HepG2 (cell line): ENCODE measurements around the gene ZBTB18. TPM values are rescaled to one million over a fixed set of nuclear protein-coding genes. Genes with fewer than 3 reads are reported as not detected.

Experiments used
- ATAC-seq: fragments of 200-7000 bp; cut with Tn5 transposase; 3 replicates; pipeline ENCODE4 v1.9.1; 2020; ENCODE audit warnings: mild to moderate bottlenecking, moderate library complexity
- BruUV-seq: library from RNA; stranded (reverse); fragments of 400-500 nt; replicated peaks from 2 replicates; lab custom pipeline; 2021; lab: Mats Ljungman, UMichigan
- CTCF ChIA-PET: fragments of 300-600 bp; formaldehyde crosslinking; extraction: SDS; loops from one replicate; lab custom pipeline; 2021; ENCODE audit warnings: low total read pairs, inconsistent platforms, low intra/inter-chr PET ratio; lab: Yijun Ruan, JAX
- POLR2A ChIA-PET: fragments of 350-600 bp; sonication (Branson Sonifier 250); formaldehyde crosslinking; loops from one replicate; lab custom pipeline; 2020; ENCODE audit warnings: antibody characterized with exemption, inconsistent platforms; lab: Yijun Ruan, JAX
- DNase-seq: peaks from one replicate; pipeline ENCODE4 v3.0.0-alpha.2; 2015; ENCODE audit warnings: low spot score
- FAIRE-seq: peaks from 3 replicates; lab custom pipeline; 2011; peaks lifted over from hg19 to GRCh38; lab: Jason Lieb, UNC
- H2AFZ ChIP-seq: one replicate; pipeline ENCODE4 v1.6.1; 2011; ENCODE audit warnings: low read length, inconsistent platforms
- H3K27ac ChIP-seq: fragments of 300-600 bp; 3 replicates; pipeline ENCODE4 v1.8.0; 2011; ENCODE audit warnings: mixed run types, mild to moderate bottlenecking, mixed read lengths, low read length, inconsistent platforms; ENCODE audit not compliant: insufficient read depth; ENCODE audit errors: extremely low read length
- H3K27me3 ChIP-seq, 2 experiments: fragments of 200-600 bp in 1 of 2; 2 replicates in 1 of 2; 3 replicates in 1 of 2; pipeline versions ENCODE4 v1.6.0 to v1.8.0; 2011; ENCODE audit warnings: low read length in 2 of 2, mild to moderate bottlenecking in 2 of 2, moderate library complexity in 2 of 2, inconsistent platforms in 1 of 2; ENCODE audit not compliant: insufficient read depth in 2 of 2, control insufficient read depth in 1 of 2
- H3K36me3 ChIP-seq, 2 experiments: fragments of 200-600 bp in 1 of 2; replicated peaks in 1 of 2; 2 replicates in 1 of 2; 3 replicates in 1 of 2; pipeline versions ENCODE4 v1.5.1 to v1.8.0; 2011; ENCODE audit warnings: low read length in 2 of 2, inconsistent platforms in 1 of 2; ENCODE audit not compliant: insufficient read depth in 2 of 2, control insufficient read depth in 1 of 2
- H3K4me1 ChIP-seq: 2 replicates; pipeline ENCODE4 v1.5.1; 2012; ENCODE audit warnings: low read length, inconsistent platforms; ENCODE audit not compliant: insufficient read depth
- H3K4me2 ChIP-seq: 2 replicates; pipeline ENCODE4 v1.6.0; 2011; ENCODE audit warnings: low read depth, low read length, inconsistent platforms
- H3K4me3 ChIP-seq, 3 experiments: fragments of 200-600 bp in 1 of 3; sonication (generic), shearing (Covaris generic) in 1 of 3; replicated peaks in 1 of 3; 2 replicates each; pipeline ENCODE4 v1.5.1; 2011 to 2016; ENCODE audit warnings: low read length in 3 of 3, inconsistent platforms in 2 of 3, low read depth in 2 of 3, mild to moderate bottlenecking in 2 of 3, control low read depth in 1 of 3, mixed read lengths in 1 of 3; ENCODE audit not compliant: insufficient read depth in 1 of 3
- H3K79me2 ChIP-seq: one replicate; pipeline ENCODE4 v1.6.1; 2011; ENCODE audit warnings: low read length, inconsistent platforms; ENCODE audit not compliant: insufficient read depth
- H3K9ac ChIP-seq: 2 replicates; pipeline ENCODE4 v1.6.0; 2011; ENCODE audit warnings: mild to moderate bottlenecking, low read depth, low read length, inconsistent platforms; ENCODE audit not compliant: insufficient read depth
- H3K9me3 ChIP-seq: 2 replicates; pipeline ENCODE4 v1.5.1; 2012; ENCODE audit warnings: mild to moderate bottlenecking, low read length
- H4K20me1 ChIP-seq: 2 replicates; pipeline ENCODE4 v1.6.0; 2011; ENCODE audit warnings: inconsistent platforms, mild to moderate bottlenecking, low read length, moderate library complexity; ENCODE audit not compliant: insufficient read depth
- ATF7 ChIP-seq, 2 experiments: fragments of 450-650 bp in 1 of 2; sonication (generic) in 1 of 2; formaldehyde crosslinking in 1 of 2; IDR thresholded peaks; 2 replicates each; pipeline versions ENCODE4 v1.4.0 to v1.6.1; 2016 to 2020; ENCODE audit warnings: antibody characterized with exemption in 1 of 2, mild to moderate bottlenecking in 1 of 2, missing genetic modification reagents in 1 of 2
- CREB1 ChIP-seq, 2 experiments: fragments of 450-650 bp in 1 of 2; IDR thresholded peaks; 2 replicates each; pipeline ENCODE4 v1.6.1; 2016 to 2017; ENCODE audit warnings: control low read depth in 1 of 2, mild to moderate bottlenecking in 1 of 2, missing compliant biosample characterization in 1 of 2, missing genetic modification characterization in 1 of 2
- ELF3 ChIP-seq: IDR thresholded peaks from 2 replicates; pipeline ENCODE4 v1.6.1; 2016; ENCODE audit warnings: missing genetic modification reagents, missing compliant biosample characterization
- FOXK2 ChIP-seq: fragments of 450-650 bp; IDR thresholded peaks from 2 replicates; pipeline ENCODE4 v1.6.1; 2016
- FOXP1 ChIP-seq, 2 experiments: fragments of 450-650 bp in 1 of 2; IDR thresholded peaks; 2 replicates each; pipeline ENCODE4 v1.6.1; 2017 to 2018; ENCODE audit warnings: antibody characterized with exemption in 1 of 2
- MTERF4 ChIP-seq: sonication (generic); formaldehyde crosslinking; IDR thresholded peaks from 2 replicates; pipeline ENCODE4 v1.8.0; 2023; ENCODE audit warnings: mild to moderate bottlenecking, missing genetic modification reagents
- MXD4 ChIP-seq: IDR thresholded peaks from 2 replicates; pipeline ENCODE4 v1.6.1; 2016; ENCODE audit warnings: mild to moderate bottlenecking, missing biosample characterization, missing genetic modification reagents
- PPARG ChIP-seq: conservative IDR thresholded peaks from 2 replicates; pipeline ENCODE4 v1.6.1; 2016; ENCODE audit warnings: missing biosample characterization, missing genetic modification reagents
- RAD51 ChIP-seq: fragments of 450-650 bp; IDR thresholded peaks from 2 replicates; pipeline ENCODE4 v1.6.1; 2016; ENCODE audit warnings: borderline replicate concordance
- ZBTB10 ChIP-seq: sonication (generic); formaldehyde crosslinking; IDR thresholded peaks from 2 replicates; pipeline ENCODE4 v1.4.0; 2020; ENCODE audit warnings: missing genetic modification reagents, borderline replicate concordance
- ZNF382 ChIP-seq: sonication (generic); formaldehyde crosslinking; IDR thresholded peaks from 2 replicates; pipeline ENCODE4 v1.5.0; 2020; ENCODE audit warnings: missing genetic modification reagents, mild to moderate bottlenecking, borderline replicate concordance
- ZNF850 ChIP-seq: sonication (generic); formaldehyde crosslinking; conservative IDR thresholded peaks from 2 replicates; pipeline ENCODE4 v1.9.0; 2021; ENCODE audit warnings: mild to moderate bottlenecking, missing genetic modification reagents
- WGBS: methylation state at CpG from one replicate; pipeline ENCODE4 v1.1.6; 2017; ENCODE audit warnings: low lambda C conversion rate; 5-methylcytosine and 5-hydroxymethylcytosine counted together
- in situ Hi-C: cut with HindIII; loops from 2 replicates; pipeline ENCODE4 v1.10.0; 2017; ENCODE audit warnings: low pct_unique_long_range_greater_than_20kb; ENCODE audit not compliant: extremely low pct_ligation_motif_present
- intact Hi-C: fragments of 100-400 bp; cut with micrococcal nuclease; formaldehyde crosslinking; loops from one replicate; pipeline ENCODE4 v1.10.0; 2022; ENCODE audit not compliant: unreplicated experiment
- polyA plus RNA-seq, 8 experiments: library from polyadenylated mRNA; depleted of rRNA in 3 of 8; stranded (reverse) in 7 of 8; unstranded in 1 of 8; fragments of >200 nt; fragmentation: Illumina TruSeq in 4 of 8; extraction: Trizol in 4 of 8; gene quantifications; 2 replicates each; pipeline versions ENCODE4 v1.2.1 to v1.2.3, GENCODE V29; 2011 to 2016; ENCODE audit warnings: low read depth in 4 of 8, missing spikeins in 1 of 8, mixed read lengths in 1 of 8; ENCODE audit not compliant: insufficient read depth in 1 of 8
- total RNA-seq, 5 experiments: library from RNA; depleted of rRNA; stranded (reverse); fragments of >200 nt; fragmentation: Illumina TruSeq; extraction: Trizol; gene quantifications; 2 replicates each; pipeline ENCODE4 v1.2.3, GENCODE V29; 2016; ENCODE audit warnings: low read depth in 1 of 5

The ZBTB18 gene
- total and polyA plus RNA-seq, 2 of the 13 experiments (the other 11 are each of a cell fraction or from before 2014, with no cell fraction given), result 3.1 to 4.3 TPM

GRCh38 chr1:244005455-244005854, 45.6 kb upstream of the ZBTB18 start:
- CTCF ChIA-PET, result no interaction called here
- Histone ChIP-seq H3K4me1 (no peaks in the 10 kb centered on the region), H3K79me2 (no peaks in the 10 kb centered on the region), H3K27ac (no peak overlapping the region), H2AFZ (no peak overlapping the region)
- WGBS, result 3% methylated on average over 3 of the region's 3 CpGs
- intact Hi-C loops, result no loop called here
- BruUV-seq, result no TSS peak
- POLR2A ChIA-PET, result no interaction called here
- TF ChIP-seq FOXP1 (IDR thresholded peaks at IDR 0.05), result no peak
- no peak for TF ChIP-seq FOXP1 (CRISPR knock-in tag; IDR thresholded peaks at IDR 0.05)
- TF ChIP-seq MXD4 (CRISPR knock-in tag), result no peak
- TF ChIP-seq ZNF382 (CRISPR knock-in tag), result no peak
- peak; percentile 61 for TF ChIP-seq RAD51
- TF ChIP-seq FOXK2, result no peak
- TF ChIP-seq ZNF850 (CRISPR knock-in tag), result no peak
- TF ChIP-seq, all 625 proteins: peak for 1
- ATAC-seq, result no peak
- DNase-seq, result no peak
- Histone ChIP-seq H3K27me3 (peaks cover 0 to 17% of the 10 kb centered on the region in 2 experiments; a peak in 4 of 5 replicates), H3K9ac (no peak overlapping the region), H3K9me3 (no peaks in the 10 kb centered on the region), H3K36me3 (no peaks in the 10 kb centered on the region), H3K4me3 (no peak overlapping the region), H3K4me2 (no peak overlapping the region), H4K20me1 (no peaks in the 10 kb centered on the region)
- in situ Hi-C loops, result no loop called here
- FAIRE-seq, result no peak

- Histone ChIP-seq H4K20me1 (no peaks in the 10 kb centered on the region), H3K27me3 (peaks cover 0 to 18% of the 10 kb centered on the region in 2 experiments; a peak in 4 of 5 replicates), H3K27ac (no peak overlapping the region), H2AFZ (no peak overlapping the region), H3K9me3 (no peaks in the 10 kb centered on the region), H3K36me3 (no peaks in the 10 kb centered on the region), H3K9ac (no peak overlapping the region), H3K79me2 (no peaks in the 10 kb centered on the region), H3K4me2 (no peak overlapping the region), H3K4me1 (no peaks in the 10 kb centered on the region), H3K4me3 (no peak overlapping the region)
- ATAC-seq, result no peak
- POLR2A ChIA-PET, result no interaction called here
- FAIRE-seq, result no peak
- in situ Hi-C loops, result no loop called here
- 8% methylated on average over 3 of the region's 3 CpGs for WGBS
- BruUV-seq, result no TSS peak
- intact Hi-C loops, result no loop called here
- CTCF ChIA-PET, result no interaction called here
- TF ChIP-seq ZBTB10 (CRISPR knock-in tag) (no peak), CREB1 (IDR thresholded peaks at IDR 0.05) (peak; percentile 77), CREB1 (CRISPR knock-in tag; IDR thresholded peaks at IDR 0.05) (no peak), PPARG (CRISPR knock-in tag) (no peak), ATF7 (IDR thresholded peaks at IDR 0.05) (peak; percentile 77), ATF7 (CRISPR knock-in tag; IDR thresholded peaks at IDR 0.05) (no peak), MTERF4 (CRISPR knock-in tag) (no peak), ELF3 (CRISPR knock-in tag) (no peak)
- DNase-seq, result no peak
Measured at GRCh38 chr1:244006381-244006901, 44.6 kb upstream of the ZBTB18 start.
